HEK293 (cell line): ENCODE measurements around the gene SLC1A2.

ENCODE experiments used
- CTCF ChIA-PET: fragments of 350-600 bp; formaldehyde crosslinking; extraction: SDS; loops from one replicate; lab custom pipeline; 2021; ENCODE audit warnings: antibody characterized with exemption; lab: Yijun Ruan, JAX
- POLR2A ChIA-PET: fragments of 300-600 bp; formaldehyde crosslinking; extraction: SDS; loops from one replicate; lab custom pipeline; 2020; ENCODE audit warnings: antibody characterized with exemption, inconsistent platforms; lab: Yijun Ruan, JAX
- H3K27ac ChIP-seq: fragments of 200-500 bp; sonication (Bioruptor generic); 2 replicates; pipeline ENCODE4 v1.5.1; 2014; ENCODE audit warnings: low read depth, low read length, control low read depth, inconsistent platforms; ENCODE audit errors: extremely low read depth
- H3K36me3 ChIP-seq, 2 experiments: fragments of 200-500 bp in 1 of 2; sonication (Bioruptor generic) in 1 of 2; 1 replicate in 1 of 2; 2 replicates in 1 of 2; pipeline ENCODE4 v1.5.1; 2014 to 2017; ENCODE audit warnings: inconsistent platforms in 2 of 2, low read length in 2 of 2; ENCODE audit not compliant: control insufficient read depth in 2 of 2, insufficient read depth in 1 of 2
- H3K4me1 ChIP-seq: fragments of 200-500 bp; sonication (Bioruptor generic); 2 replicates; pipeline ENCODE4 v1.5.1; 2014; ENCODE audit warnings: mild to moderate bottlenecking, low read length, inconsistent platforms; ENCODE audit not compliant: control insufficient read depth, insufficient read depth
- H3K4me3 ChIP-seq: 2 replicates; pipeline ENCODE4 v1.5.1; 2011; ENCODE audit warnings: low read depth, mild to moderate bottlenecking, control low read depth, low read length, moderate library complexity
- H3K9me3 ChIP-seq: fragments of 200-500 bp; sonication (Bioruptor generic); 2 replicates; pipeline ENCODE4 v1.5.1; 2014; ENCODE audit warnings: low read depth, low read length, inconsistent platforms; ENCODE audit not compliant: control insufficient read depth, insufficient read depth
- FEZF1 ChIP-seq: fragments of 450-650 bp; formaldehyde crosslinking; IDR thresholded peaks from 2 replicates; pipeline ENCODE4 v1.5.1; 2016; ENCODE audit warnings: missing biosample characterization, missing genetic modification characterization
- MZF1 ChIP-seq: fragments of 450-650 bp; formaldehyde crosslinking; IDR thresholded peaks from 2 replicates; pipeline ENCODE4 v1.5.1; 2017; ENCODE audit warnings: missing biosample characterization, missing genetic modification characterization, borderline replicate concordance
- OSR2 ChIP-seq: fragments of 450-650 bp; formaldehyde crosslinking; IDR thresholded peaks from 2 replicates; pipeline ENCODE4 v1.5.1; 2016; ENCODE audit warnings: missing biosample characterization, missing genetic modification characterization
- PRDM6 ChIP-seq: fragments of 450-650 bp; formaldehyde crosslinking; IDR thresholded peaks from 2 replicates; pipeline ENCODE4 v1.5.1; 2017; ENCODE audit warnings: missing biosample characterization, missing genetic modification characterization
- TRIM28 ChIP-seq: IDR thresholded peaks from 2 replicates; pipeline ENCODE4 v1.6.1; 2011; ENCODE audit warnings: low read length, control low read depth, borderline replicate concordance
- ZBTB21 ChIP-seq: fragments of 450-650 bp; formaldehyde crosslinking; IDR thresholded peaks from 2 replicates; pipeline ENCODE4 v1.5.1; 2017; ENCODE audit warnings: missing biosample characterization, missing genetic modification characterization
- ZBTB48 ChIP-seq: fragments of 450-650 bp; formaldehyde crosslinking; IDR thresholded peaks from 2 replicates; pipeline ENCODE4 v1.5.1; 2016; ENCODE audit warnings: missing biosample characterization, missing genetic modification characterization
- ZBTB6 ChIP-seq: fragments of 450-650 bp; formaldehyde crosslinking; IDR thresholded peaks from 2 replicates; pipeline ENCODE4 v1.5.1; 2017; ENCODE audit warnings: missing biosample characterization, missing genetic modification characterization
- ZIC2 ChIP-seq: fragments of 450-650 bp; formaldehyde crosslinking; IDR thresholded peaks from 2 replicates; pipeline ENCODE4 v1.5.1; 2016; ENCODE audit warnings: missing biosample characterization, missing genetic modification characterization
- ZNF266 ChIP-seq: fragments of 450-650 bp; formaldehyde crosslinking; IDR thresholded peaks from 2 replicates; pipeline ENCODE4 v1.5.1; 2016; ENCODE audit warnings: missing biosample characterization, missing genetic modification characterization, low read depth
- ZNF311 ChIP-seq: fragments of 450-650 bp; formaldehyde crosslinking; IDR thresholded peaks from 2 replicates; pipeline ENCODE4 v1.5.1; 2017; ENCODE audit warnings: missing biosample characterization, missing genetic modification characterization, borderline replicate concordance
- ZNF366 ChIP-seq: fragments of 450-650 bp; formaldehyde crosslinking; conservative IDR thresholded peaks from 2 replicates; pipeline ENCODE4 v1.5.1; 2016; ENCODE audit warnings: missing biosample characterization, missing genetic modification characterization
- ZNF501 ChIP-seq: fragments of 450-650 bp; formaldehyde crosslinking; IDR thresholded peaks from 2 replicates; pipeline ENCODE4 v1.5.1; 2016; ENCODE audit warnings: missing biosample characterization, missing genetic modification characterization
- ZNF529 ChIP-seq: fragments of 450-650 bp; formaldehyde crosslinking; IDR thresholded peaks from 2 replicates; pipeline ENCODE4 v1.5.1; 2017; ENCODE audit warnings: missing genetic modification characterization, missing biosample characterization; ENCODE audit not compliant: insufficient replicate concordance
- ZNF548 ChIP-seq: fragments of 450-650 bp; formaldehyde crosslinking; IDR thresholded peaks from 2 replicates; pipeline ENCODE4 v1.5.1; 2016; ENCODE audit warnings: missing biosample characterization, missing genetic modification characterization
- ZNF571 ChIP-seq: fragments of 450-650 bp; formaldehyde crosslinking; IDR thresholded peaks from 2 replicates; pipeline ENCODE4 v1.5.0; 2017; ENCODE audit warnings: missing biosample characterization, missing genetic modification characterization
- ZNF626 ChIP-seq: fragments of 450-650 bp; sonication (Bioruptor Pico); formaldehyde crosslinking; IDR thresholded peaks from 2 replicates; pipeline ENCODE4 v1.5.1; 2018; ENCODE audit warnings: missing biosample characterization, missing genetic modification characterization, inconsistent platforms
- ZNF660 ChIP-seq: fragments of 450-650 bp; IDR thresholded peaks from 2 replicates; pipeline ENCODE4 v1.5.1; 2018; ENCODE audit warnings: missing biosample characterization, mild to moderate bottlenecking, missing genetic modification characterization
- ZNF664 ChIP-seq: fragments of 450-650 bp; formaldehyde crosslinking; IDR thresholded peaks from 2 replicates; pipeline ENCODE4 v1.5.1; 2016; ENCODE audit warnings: missing biosample characterization, missing genetic modification characterization
- ZNF747 ChIP-seq: fragments of 450-650 bp; formaldehyde crosslinking; IDR thresholded peaks from 2 replicates; pipeline ENCODE4 v1.5.1; 2016; ENCODE audit warnings: missing biosample characterization, missing genetic modification characterization
- ZXDB ChIP-seq: fragments of 450-650 bp; formaldehyde crosslinking; IDR thresholded peaks from 2 replicates; pipeline ENCODE4 v1.5.1; 2016; ENCODE audit warnings: missing biosample characterization, missing genetic modification characterization
- TF ChIP-seq, protein P1 (sequence below): fragments of 450-650 bp; formaldehyde crosslinking; optimal IDR thresholded peaks from 2 replicates; pipeline ENCODE3; 2016; ENCODE audit warnings: missing biosample characterization, mild to moderate bottlenecking, missing genetic modification characterization
- TF ChIP-seq, protein P2 (sequence below): fragments of 450-650 bp; formaldehyde crosslinking; IDR thresholded peaks from 2 replicates; pipeline ENCODE4 v1.5.1; 2017; ENCODE audit warnings: missing biosample characterization, missing genetic modification characterization
- TF ChIP-seq, protein P3 (sequence below): fragments of 450-650 bp; formaldehyde crosslinking; conservative IDR thresholded peaks from 2 replicates; pipeline ENCODE4 v1.5.1; 2016; ENCODE audit warnings: low read depth, missing biosample characterization, missing genetic modification characterization

The SLC1A2 gene

DNA sequence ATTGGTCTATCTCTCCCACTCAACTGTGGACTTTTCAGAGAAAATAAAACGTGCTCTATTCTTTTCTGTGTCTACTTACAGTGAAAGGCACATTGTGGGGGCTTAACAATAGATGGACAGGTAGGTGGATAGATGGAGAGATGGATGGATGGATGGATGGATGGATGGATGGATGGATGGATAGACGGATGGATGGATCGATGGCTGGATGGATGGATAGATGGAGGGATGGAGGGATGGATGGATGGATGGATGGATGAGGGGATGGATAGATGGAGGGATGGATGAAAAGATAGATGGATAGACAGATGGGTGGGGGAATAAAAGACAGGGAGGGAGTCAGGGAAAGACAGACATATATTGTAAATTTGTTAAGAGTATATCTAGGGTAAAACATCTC lies 14.2 kb upstream of the SLC1A2 start:
- CTCF ChIA-PET: interaction anchor here (0.8 kb wide), 1 partner anchor 34 kb away, joined by 3 read pairs; no protein-coding TSS in a partner anchor
- H3K36me3 ChIP-seq: peaks cover 0 to 8% of the 10 kb centered on the region in 2 experiments; a peak in 1 of 3 replicates
- POLR2A ChIA-PET: no interaction called here

GRCh38 chr11:35432464-35432863 lies 13.1 kb upstream of the SLC1A2 start:
- CTCF ChIA-PET: no interaction called here
- Histone ChIP-seq H3K4me3 (no peak overlapping the region), H3K9me3 (no peaks in the 10 kb centered on the region), H3K27ac (no peak overlapping the region), H3K36me3 (peaks cover 0 to 8% of the 10 kb centered on the region in 2 experiments; a peak in 1 of 3 replicates), H3K4me1 (no peaks in the 10 kb centered on the region)
- TF ChIP-seq ZBTB21 (tag by site-specific recombination) (no peak), MZF1 (tag by site-specific recombination) (no peak), FEZF1 (tag by site-specific recombination) (no peak), ZNF747 (tag by site-specific recombination) (no peak), ZNF664 (tag by site-specific recombination) (no peak), ZNF548 (no peak), TRIM28 (no peak), ZNF501 (tag by site-specific recombination) (no peak), ZNF311 (no peak), ZNF660 (no peak), ZNF626 (no peak), ZNF529 (no peak), ZNF571 (tag by site-specific recombination) (no peak)
- TF ChIP-seq, protein P1, sequence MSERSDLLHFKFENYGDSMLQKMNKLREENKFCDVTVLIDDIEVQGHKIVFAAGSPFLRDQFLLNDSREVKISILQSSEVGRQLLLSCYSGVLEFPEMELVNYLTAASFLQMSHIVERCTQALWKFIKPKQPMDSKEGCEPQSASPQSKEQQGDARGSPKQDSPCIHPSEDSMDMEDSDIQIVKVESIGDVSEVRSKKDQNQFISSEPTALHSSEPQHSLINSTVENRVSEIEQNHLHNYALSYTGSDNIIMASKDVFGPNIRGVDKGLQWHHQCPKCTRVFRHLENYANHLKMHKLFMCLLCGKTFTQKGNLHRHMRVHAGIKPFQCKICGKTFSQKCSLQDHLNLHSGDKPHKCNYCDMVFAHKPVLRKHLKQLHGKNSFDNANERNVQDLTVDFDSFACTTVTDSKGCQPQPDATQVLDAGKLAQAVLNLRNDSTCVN: no peak
- POLR2A ChIA-PET: no interaction called here

More for the DNA sequence above, 14.2 kb upstream of the SLC1A2 start:
- Histone ChIP-seq H3K9me3 (no peaks in the 10 kb centered on the region), H3K27ac (no peak overlapping the region), H3K4me3 (no peak overlapping the region), H3K4me1 (no peaks in the 10 kb centered on the region)
- TF ChIP-seq ZBTB6 (tag by site-specific recombination) (no peak), ZNF366 (tag by site-specific recombination) (peak; percentile 97), ZIC2 (tag by site-specific recombination) (no peak)

DNA sequence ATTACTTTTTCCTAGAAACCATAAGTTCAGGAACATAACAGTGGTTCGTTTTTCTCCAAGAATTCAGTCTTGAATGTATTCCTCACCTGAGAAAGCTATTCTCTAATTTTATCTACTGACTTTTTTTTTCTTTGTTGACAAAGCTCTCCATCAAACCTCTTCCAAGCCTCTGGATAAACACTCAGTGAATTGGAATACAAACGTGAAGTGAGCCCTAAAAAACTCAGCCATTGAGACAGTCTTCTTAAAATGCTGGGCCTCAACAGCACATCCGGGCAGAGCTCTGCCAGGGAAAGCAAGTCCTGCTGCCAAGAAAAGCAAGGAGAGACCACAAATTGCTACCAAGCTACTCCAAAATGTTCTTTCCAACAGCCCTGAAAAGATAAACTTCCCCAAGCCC lies 7.7 kb upstream of the SLC1A2 start:
- TF ChIP-seq, protein P2, sequence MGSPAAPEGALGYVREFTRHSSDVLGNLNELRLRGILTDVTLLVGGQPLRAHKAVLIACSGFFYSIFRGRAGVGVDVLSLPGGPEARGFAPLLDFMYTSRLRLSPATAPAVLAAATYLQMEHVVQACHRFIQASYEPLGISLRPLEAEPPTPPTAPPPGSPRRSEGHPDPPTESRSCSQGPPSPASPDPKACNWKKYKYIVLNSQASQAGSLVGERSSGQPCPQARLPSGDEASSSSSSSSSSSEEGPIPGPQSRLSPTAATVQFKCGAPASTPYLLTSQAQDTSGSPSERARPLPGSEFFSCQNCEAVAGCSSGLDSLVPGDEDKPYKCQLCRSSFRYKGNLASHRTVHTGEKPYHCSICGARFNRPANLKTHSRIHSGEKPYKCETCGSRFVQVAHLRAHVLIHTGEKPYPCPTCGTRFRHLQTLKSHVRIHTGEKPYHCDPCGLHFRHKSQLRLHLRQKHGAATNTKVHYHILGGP: peak; percentile 43; the same call in 1 of the 2 replicates
- TF ChIP-seq ZNF626 (no peak), OSR2 (tag by site-specific recombination) (0 out of 2 replicates have a peak, but pooled peaks have one; percentile 15), ZBTB48 (tag by site-specific recombination) (peak; percentile 22; the same call in 1 of the 2 replicates), ZXDB (tag by site-specific recombination) (peak; percentile 38), PRDM6 (tag by site-specific recombination) (peak; percentile 48), ZNF266 (tag by site-specific recombination) (no peak)
- TF ChIP-seq, protein P3, sequence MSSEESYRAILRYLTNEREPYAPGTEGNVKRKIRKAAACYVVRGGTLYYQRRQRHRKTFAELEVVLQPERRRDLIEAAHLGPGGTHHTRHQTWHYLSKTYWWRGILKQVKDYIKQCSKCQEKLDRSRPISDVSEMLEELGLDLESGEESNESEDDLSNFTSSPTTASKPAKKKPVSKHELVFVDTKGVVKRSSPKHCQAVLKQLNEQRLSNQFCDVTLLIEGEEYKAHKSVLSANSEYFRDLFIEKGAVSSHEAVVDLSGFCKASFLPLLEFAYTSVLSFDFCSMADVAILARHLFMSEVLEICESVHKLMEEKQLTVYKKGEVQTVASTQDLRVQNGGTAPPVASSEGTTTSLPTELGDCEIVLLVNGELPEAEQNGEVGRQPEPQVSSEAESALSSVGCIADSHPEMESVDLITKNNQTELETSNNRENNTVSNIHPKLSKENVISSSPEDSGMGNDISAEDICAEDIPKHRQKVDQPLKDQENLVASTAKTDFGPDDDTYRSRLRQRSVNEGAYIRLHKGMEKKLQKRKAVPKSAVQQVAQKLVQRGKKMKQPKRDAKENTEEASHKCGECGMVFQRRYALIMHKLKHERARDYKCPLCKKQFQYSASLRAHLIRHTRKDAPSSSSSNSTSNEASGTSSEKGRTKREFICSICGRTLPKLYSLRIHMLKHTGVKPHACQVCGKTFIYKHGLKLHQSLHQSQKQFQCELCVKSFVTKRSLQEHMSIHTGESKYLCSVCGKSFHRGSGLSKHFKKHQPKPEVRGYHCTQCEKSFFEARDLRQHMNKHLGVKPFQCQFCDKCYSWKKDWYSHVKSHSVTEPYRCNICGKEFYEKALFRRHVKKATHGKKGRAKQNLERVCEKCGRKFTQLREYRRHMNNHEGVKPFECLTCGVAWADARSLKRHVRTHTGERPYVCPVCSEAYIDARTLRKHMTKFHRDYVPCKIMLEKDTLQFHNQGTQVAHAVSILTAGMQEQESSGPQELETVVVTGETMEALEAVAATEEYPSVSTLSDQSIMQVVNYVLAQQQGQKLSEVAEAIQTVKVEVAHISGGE: no peak
- H3K9me3 ChIP-seq: no peaks in the 10 kb centered on the region
- H3K27ac ChIP-seq: no peak overlapping the region; the same call in 1 of the 2 replicates
- no peak overlapping the region for H3K4me3 ChIP-seq
- ChIA-PET POLR2A (no interaction called here), CTCF (interaction anchor here (0.6 kb wide), 1 partner anchor 62 kb away, joined by 3 read pairs; no protein-coding TSS in a partner anchor)
- peaks cover 0 to 2% of the 10 kb centered on the region in 2 experiments; a peak in 1 of 3 replicates for H3K36me3 ChIP-seq
- no peaks in the 10 kb centered on the region; the same call in 1 of the 2 replicates for H3K4me1 ChIP-seq
